ENCODE data around the gene SAPCD2.

- TF ChIP-seq YY1 (IDR thresholded peaks at IDR 0.05; ENCODE audit: insufficient read depth, insufficient read length) (no peak), ZNF274 (IDR thresholded peaks at IDR 0.05; ENCODE audit: low read depth, low read length) (no peak), SUZ12 (IDR thresholded peaks at IDR 0.05; ENCODE audit: extremely low read depth, insufficient read depth, insufficient read length) (no peak)
Measured at GRCh38 chr9:137116728-137117127, 46.4 kb upstream of the SAPCD2 start.

All from NT2/D1 (cell line).